Measurements from ENCODE around the gene NHERF1.
A peak's percentile ranks its signal among the peaks of the same experiment; 100 is the strongest.

NHERF1 gene

DNA sequence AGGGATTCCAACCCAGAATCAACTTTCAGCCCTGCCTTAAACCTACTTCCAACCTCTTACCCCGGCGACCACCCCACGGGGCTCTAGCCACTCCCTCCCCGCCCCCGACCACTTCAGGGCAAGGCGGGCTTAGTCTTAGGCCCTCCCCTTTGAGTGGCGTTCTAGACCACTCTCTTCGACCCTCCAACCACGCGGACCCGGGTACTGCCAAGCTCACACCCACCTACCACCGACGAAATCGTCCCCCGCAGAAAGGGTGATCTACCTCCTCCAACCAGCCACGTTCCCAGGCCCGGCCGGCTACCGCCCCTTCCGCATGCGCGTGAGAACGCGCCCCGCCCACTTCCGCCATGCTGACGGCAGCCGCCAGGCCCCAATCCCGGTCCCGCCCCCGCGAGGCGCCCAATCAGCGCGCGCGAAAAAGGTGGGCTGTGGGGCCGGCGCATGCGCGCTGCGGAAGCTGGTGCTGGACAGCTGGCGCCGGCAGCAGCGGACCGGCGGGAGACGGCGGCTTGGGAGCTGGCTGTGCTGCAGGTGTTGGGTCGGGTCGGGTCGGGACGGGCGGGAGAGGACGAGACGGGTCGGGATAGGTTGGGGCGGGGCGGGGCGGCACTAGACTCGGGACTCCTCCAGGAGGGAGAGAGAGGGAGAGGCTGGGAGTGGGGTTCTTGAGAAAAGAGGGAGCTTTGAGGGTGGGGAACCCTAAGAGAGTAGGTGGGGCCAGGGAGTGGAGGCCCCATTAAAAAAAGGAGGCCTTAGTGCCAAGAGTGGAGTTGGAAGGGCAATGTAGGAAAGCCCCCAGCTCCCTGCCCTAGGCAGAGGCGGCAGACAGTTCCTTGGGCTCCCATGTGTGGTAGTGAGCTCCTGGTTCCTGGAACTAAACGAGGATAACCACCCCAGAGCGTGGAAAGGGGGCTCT lies 27.9 kb downstream of the NHERF1 start, which contains the start of gene NAT9:
Gene NAT9 (minus strand): TSS at position 302 of the 919 bp plus-strand sequence. CDS start 647 bp downstream, outside the sequence.
- peak; percentile 82 for DNase-seq (ENCODE audit: low read depth)
- TF ChIP-seq, protein P1, sequence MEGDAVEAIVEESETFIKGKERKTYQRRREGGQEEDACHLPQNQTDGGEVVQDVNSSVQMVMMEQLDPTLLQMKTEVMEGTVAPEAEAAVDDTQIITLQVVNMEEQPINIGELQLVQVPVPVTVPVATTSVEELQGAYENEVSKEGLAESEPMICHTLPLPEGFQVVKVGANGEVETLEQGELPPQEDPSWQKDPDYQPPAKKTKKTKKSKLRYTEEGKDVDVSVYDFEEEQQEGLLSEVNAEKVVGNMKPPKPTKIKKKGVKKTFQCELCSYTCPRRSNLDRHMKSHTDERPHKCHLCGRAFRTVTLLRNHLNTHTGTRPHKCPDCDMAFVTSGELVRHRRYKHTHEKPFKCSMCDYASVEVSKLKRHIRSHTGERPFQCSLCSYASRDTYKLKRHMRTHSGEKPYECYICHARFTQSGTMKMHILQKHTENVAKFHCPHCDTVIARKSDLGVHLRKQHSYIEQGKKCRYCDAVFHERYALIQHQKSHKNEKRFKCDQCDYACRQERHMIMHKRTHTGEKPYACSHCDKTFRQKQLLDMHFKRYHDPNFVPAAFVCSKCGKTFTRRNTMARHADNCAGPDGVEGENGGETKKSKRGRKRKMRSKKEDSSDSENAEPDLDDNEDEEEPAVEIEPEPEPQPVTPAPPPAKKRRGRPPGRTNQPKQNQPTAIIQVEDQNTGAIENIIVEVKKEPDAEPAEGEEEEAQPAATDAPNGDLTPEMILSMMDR (IDR thresholded peaks at IDR 0.05; ENCODE audit: low read depth, low read length, missing control alignments): no peak

DNA sequence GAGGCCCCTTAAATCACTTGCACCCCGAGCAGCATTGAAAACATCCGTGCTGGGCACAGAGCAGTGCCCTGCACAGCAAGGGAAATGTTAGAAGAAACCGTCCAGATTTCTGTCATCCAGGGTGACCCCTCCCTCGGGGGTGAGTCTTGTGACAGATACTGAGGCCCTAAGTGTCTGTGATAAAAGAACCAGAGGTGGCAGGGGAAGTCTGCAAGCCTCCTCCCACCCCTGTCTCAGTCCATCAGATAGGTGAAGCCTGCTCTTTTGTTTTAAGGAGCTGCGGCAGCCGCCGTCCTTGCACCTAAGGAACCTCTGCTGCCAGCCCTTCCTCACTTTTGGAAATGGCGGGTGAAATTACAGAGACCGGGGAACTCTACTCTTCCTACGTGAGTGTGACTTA lies 28.6 kb downstream of the NHERF1 start:
- H3K4me3 ChIP-seq (ENCODE audit: low read depth, low read length): peak overlapping the region; percentile 97
- TF ChIP-seq, protein P1 (IDR thresholded peaks at IDR 0.05; ENCODE audit: low read depth, low read length, missing control alignments): no peak
- no peak for DNase-seq (ENCODE audit: low read depth)

More for the DNA sequence above, 27.9 kb downstream of the NHERF1 start, which contains the start of gene NAT9:
- peak within 1 kb of the TSS; percentile 97 for H3K4me3 ChIP-seq (ENCODE audit: low read depth, low read length)

- TF ChIP-seq, protein P1 (IDR thresholded peaks at IDR 0.05; ENCODE audit: low read depth, low read length, missing control alignments): no peak
- DNase-seq (ENCODE audit: low read depth): no peak
- no peak overlapping the region for H3K4me3 ChIP-seq (ENCODE audit: low read depth, low read length)
Measured at GRCh38 chr17:74777901-74778515, 29.6 kb downstream of the NHERF1 start.

GRCh38 chr17:74778960-74779359 lies 30.5 kb downstream of the NHERF1 start:
- no peak for DNase-seq (ENCODE audit: low read depth)
- no peak overlapping the region for H3K4me3 ChIP-seq (ENCODE audit: low read depth, low read length)
- TF ChIP-seq, protein P1 (IDR thresholded peaks at IDR 0.05; ENCODE audit: low read depth, low read length, missing control alignments): no peak

DNA sequence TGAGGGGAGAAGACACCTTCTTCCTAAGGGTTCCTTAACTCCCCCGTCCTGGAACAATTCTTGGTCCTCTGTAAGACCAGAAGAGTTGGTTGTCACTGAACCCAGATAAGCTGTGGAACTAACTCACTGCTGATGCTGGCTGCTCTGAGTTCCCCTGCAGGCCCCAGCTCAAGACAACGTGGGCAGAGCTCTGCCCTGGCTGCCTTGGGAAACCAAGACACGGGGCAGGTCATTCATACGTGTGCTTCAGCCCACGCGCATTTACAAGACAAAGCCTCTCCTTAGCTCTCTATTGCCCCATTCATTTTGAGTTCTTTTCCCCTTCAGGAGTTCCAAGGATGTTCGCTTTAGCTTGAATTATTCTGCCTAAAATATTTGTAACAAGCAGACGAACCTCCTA lies 31.1 kb downstream of the NHERF1 start:
- no peak overlapping the region for H3K4me3 ChIP-seq (ENCODE audit: low read depth, low read length)
- TF ChIP-seq, protein P1 (IDR thresholded peaks at IDR 0.05; ENCODE audit: low read depth, low read length, missing control alignments): no peak
- DNase-seq (ENCODE audit: low read depth): no peak

GRCh38 chr17:74779948-74780400 lies 31.5 kb downstream of the NHERF1 start:
- TF ChIP-seq, protein P1 (IDR thresholded peaks at IDR 0.05; ENCODE audit: low read depth, low read length, missing control alignments): no peak
- H3K4me3 ChIP-seq (ENCODE audit: low read depth, low read length): no peak overlapping the region
- DNase-seq (ENCODE audit: low read depth): peak; percentile 91
